ENCODE data around the gene TBC1D22A.

- no peak for TF ChIP-seq CTCF (IDR thresholded peaks at IDR 0.05)
- no peak for TF ChIP-seq POLR2AphosphoS5 (IDR thresholded peaks at IDR 0.05)
Measured at GRCh38 chr22:47126344-47126811, 363.9 kb downstream of the TBC1D22A start.
